Skeletal muscle tissue (tissue), 4 donors: Measurements from ENCODE around the gene ITGB6. TPM values are rescaled to one million over a fixed set of nuclear protein-coding genes. Genes with fewer than 3 reads are reported as not detected.
A peak's percentile ranks its signal among the peaks of the same experiment; 100 is the strongest.

Experiments used
- H3K27ac ChIP-seq: one replicate; pipeline ENCODE4 v1.7.0; 2013; ENCODE audit warnings: mild to moderate bottlenecking, low read depth, low read length, inconsistent platforms
- H3K27me3 ChIP-seq, 3 donors: one replicate each; pipeline ENCODE4 v1.7.0; 2013; ENCODE audit warnings: low read length in 3 of 3; ENCODE audit not compliant: control insufficient read depth in 3 of 3, insufficient read depth in 3 of 3
- H3K36me3 ChIP-seq, 3 donors: one replicate each; pipeline ENCODE4 v1.7.0; 2013; ENCODE audit warnings: low read length in 3 of 3; ENCODE audit not compliant: control insufficient read depth in 3 of 3, insufficient read depth in 3 of 3
- H3K4me1 ChIP-seq, 3 donors: one replicate each; pipeline ENCODE4 v1.7.0; 2013; ENCODE audit warnings: low read length in 3 of 3, mild to moderate bottlenecking in 3 of 3; ENCODE audit not compliant: control insufficient read depth in 3 of 3, insufficient read depth in 3 of 3
- H3K4me3 ChIP-seq, 3 donors: one replicate each; pipeline ENCODE4 v1.7.0; 2013; ENCODE audit warnings: low read length in 3 of 3
- H3K9ac ChIP-seq, 3 donors: one replicate each; pipeline ENCODE4 v1.7.0; 2013; ENCODE audit warnings: low read length in 3 of 3, mild to moderate bottlenecking in 3 of 3, moderate library complexity in 2 of 3, low read depth in 1 of 3
- H3K9me3 ChIP-seq, 3 donors: one replicate each; pipeline ENCODE4 v1.7.0; 2013; ENCODE audit warnings: low read length in 3 of 3; ENCODE audit not compliant: control insufficient read depth in 3 of 3
- total RNA-seq: library from RNA; depleted of rRNA; stranded (reverse); fragments of >200 nt; gene quantifications from one replicate; pipeline ENCODE4 v1.2.3, GENCODE V29; 2014
- donor health status: Osteomylitis.

ITGB6 gene
- total RNA-seq, 1 donor from 2014 or later, result 17.2 TPM

- peaks cover 17 to 23% (median 19%) of the 10 kb centered on the region in 3 donors for H3K36me3 ChIP-seq
- H3K9me3 ChIP-seq, result no peaks in the 10 kb centered on the region
- H3K27ac ChIP-seq, result no peak overlapping the region
- no peak overlapping the region for H3K4me3 ChIP-seq
- no peak overlapping the region for H3K9ac ChIP-seq
- H3K27me3 ChIP-seq, result no peaks in the 10 kb centered on the region
- H3K4me1 ChIP-seq, result no peaks in the 10 kb centered on the region
Observed at GRCh38 chr2:160108646-160109045, 91.4 kb downstream of the ITGB6 start.

GRCh38 chr2:160105366-160105765 lies 94.7 kb downstream of the ITGB6 start:
- Histone ChIP-seq H3K36me3 (peaks cover 17% of the 10 kb centered on the region in 3 donors), H3K27ac (no peak overlapping the region), H3K9me3 (no peaks in the 10 kb centered on the region), H3K4me3 (no peak overlapping the region), H3K4me1 (no peaks in the 10 kb centered on the region), H3K27me3 (no peaks in the 10 kb centered on the region), H3K9ac (no peak overlapping the region)

- peaks cover 11 to 12% (median 11%) of the 10 kb centered on the region in 3 donors for H3K36me3 ChIP-seq
- H3K27ac ChIP-seq, result no peak overlapping the region
- H3K27me3 ChIP-seq, result no peaks in the 10 kb centered on the region
- no peaks in the 10 kb centered on the region for H3K4me1 ChIP-seq
- H3K9ac ChIP-seq, result no peak overlapping the region
- H3K9me3 ChIP-seq, result no peaks in the 10 kb centered on the region
- H3K4me3 ChIP-seq, result no peak overlapping the region
Observed at GRCh38 chr2:160104115-160104514, 96.0 kb downstream of the ITGB6 start.

- H3K9me3 ChIP-seq, result peaks cover 0 to 4% (median 0%) of the 10 kb centered on the region in 3 donors
- no peak overlapping the region for H3K9ac ChIP-seq
- no peaks in the 10 kb centered on the region for H3K4me1 ChIP-seq
- no peak overlapping the region for H3K27ac ChIP-seq
- H3K36me3 ChIP-seq, result peaks cover under 1 to 3% (median 3%) of the 10 kb centered on the region in 3 donors
- no peak overlapping the region for H3K4me3 ChIP-seq
- H3K27me3 ChIP-seq, result no peaks in the 10 kb centered on the region
Observed at GRCh38 chr2:160097326-160097725, 102.7 kb downstream of the ITGB6 start.

- Histone ChIP-seq H3K4me1 (no peaks in the 10 kb centered on the region), H3K36me3 (no peaks in the 10 kb centered on the region), H3K9me3 (peaks cover 0 to 4% (median 0%) of the 10 kb centered on the region in 3 donors), H3K27me3 (no peaks in the 10 kb centered on the region), H3K4me3 (no peak overlapping the region), H3K27ac (no peak overlapping the region), H3K9ac (no peak overlapping the region)
Observed at GRCh38 chr2:160096409-160096808, 103.7 kb downstream of the ITGB6 start.

GRCh38 chr2:160092445-160092844 lies 107.6 kb downstream of the ITGB6 start:
- Histone ChIP-seq H3K4me1 (no peaks in the 10 kb centered on the region), H3K27me3 (no peaks in the 10 kb centered on the region), H3K4me3 (no peak overlapping the region), H3K27ac (no peak overlapping the region), H3K9ac (no peak overlapping the region), H3K9me3 (peaks cover 8 to 22% (median 14%) of the 10 kb centered on the region in 3 donors), H3K36me3 (no peaks in the 10 kb centered on the region)

GRCh38 chr2:160091381-160091780 lies 108.7 kb downstream of the ITGB6 start:
- no peaks in the 10 kb centered on the region for H3K36me3 ChIP-seq
- no peaks in the 10 kb centered on the region for H3K27me3 ChIP-seq
- H3K4me3 ChIP-seq, result no peak overlapping the region
- no peak overlapping the region for H3K9ac ChIP-seq
- no peak overlapping the region for H3K27ac ChIP-seq
- no peaks in the 10 kb centered on the region for H3K4me1 ChIP-seq
- peaks cover 9 to 27% (median 18%) of the 10 kb centered on the region in 3 donors for H3K9me3 ChIP-seq

- peak overlapping the region in 1 of 3 donors; percentile 26 for H3K4me3 ChIP-seq
- no peaks in the 10 kb centered on the region for H3K27me3 ChIP-seq
- peaks cover 13 to 46% (median 33%) of the 10 kb centered on the region in 3 donors for H3K9me3 ChIP-seq
Observed at GRCh38 chr2:160087854-160088745, 112.0 kb downstream of the ITGB6 start.

GRCh38 chr2:160085662-160086061 lies 114.4 kb downstream of the ITGB6 start:
- Histone ChIP-seq H3K27me3 (no peaks in the 10 kb centered on the region), H3K4me1 (no peaks in the 10 kb centered on the region), H3K27ac (no peak overlapping the region), H3K9me3 (peaks cover 13 to 44% (median 33%) of the 10 kb centered on the region in 3 donors), H3K9ac (no peak overlapping the region), H3K4me3 (no peak overlapping the region), H3K36me3 (no peaks in the 10 kb centered on the region)

More at GRCh38 chr2:160087854-160088745, 112.0 kb downstream of the ITGB6 start:
- H3K4me1 ChIP-seq, result no peaks in the 10 kb centered on the region
- H3K9ac ChIP-seq, result no peak overlapping the region
- no peaks in the 10 kb centered on the region for H3K36me3 ChIP-seq
- H3K27ac ChIP-seq, result no peak overlapping the region
